Right renal cortex interstitium (tissue), 3 donors: Measurements from ENCODE around the gene FKBP5. TPM values are rescaled to one million over a fixed set of nuclear protein-coding genes. Genes with fewer than 3 reads are reported as not detected.
"Not testable (repeated sequence)": the region's sequence is repeated elsewhere in the genome, so short reads cannot be mapped to it uniquely, and the experiment has no call there.

Experiments
- DNase-seq, 3 donors: peaks; one replicate each; pipeline ENCODE4 v3.0.0-alpha.2; 2013; ENCODE audit warnings: low read depth in 3 of 3, low spot score in 2 of 3
- polyA plus RNA-seq, 3 donors: library from polyadenylated mRNA; unstranded; fragments of 120-200 nt; gene quantifications; one replicate each; pipeline ENCODE4 v1.2.1, GENCODE V29; 2013; ENCODE audit not compliant: insufficient read length in 3 of 3

The FKBP5 gene
- polyA plus RNA-seq, result 10 to 100 TPM; 24.9 to 29.0 (median 27.7) TPM

- peak in 2 of 3 donors; percentile 67 to 72 for DNase-seq
Observed at GRCh38 chr6:35688605-35689322, at the start of gene FKBP5. FKBP5 (minus strand) TSS chr6:35688915; CDS start chr6:35642824, 46,091 bp downstream.

DNA sequence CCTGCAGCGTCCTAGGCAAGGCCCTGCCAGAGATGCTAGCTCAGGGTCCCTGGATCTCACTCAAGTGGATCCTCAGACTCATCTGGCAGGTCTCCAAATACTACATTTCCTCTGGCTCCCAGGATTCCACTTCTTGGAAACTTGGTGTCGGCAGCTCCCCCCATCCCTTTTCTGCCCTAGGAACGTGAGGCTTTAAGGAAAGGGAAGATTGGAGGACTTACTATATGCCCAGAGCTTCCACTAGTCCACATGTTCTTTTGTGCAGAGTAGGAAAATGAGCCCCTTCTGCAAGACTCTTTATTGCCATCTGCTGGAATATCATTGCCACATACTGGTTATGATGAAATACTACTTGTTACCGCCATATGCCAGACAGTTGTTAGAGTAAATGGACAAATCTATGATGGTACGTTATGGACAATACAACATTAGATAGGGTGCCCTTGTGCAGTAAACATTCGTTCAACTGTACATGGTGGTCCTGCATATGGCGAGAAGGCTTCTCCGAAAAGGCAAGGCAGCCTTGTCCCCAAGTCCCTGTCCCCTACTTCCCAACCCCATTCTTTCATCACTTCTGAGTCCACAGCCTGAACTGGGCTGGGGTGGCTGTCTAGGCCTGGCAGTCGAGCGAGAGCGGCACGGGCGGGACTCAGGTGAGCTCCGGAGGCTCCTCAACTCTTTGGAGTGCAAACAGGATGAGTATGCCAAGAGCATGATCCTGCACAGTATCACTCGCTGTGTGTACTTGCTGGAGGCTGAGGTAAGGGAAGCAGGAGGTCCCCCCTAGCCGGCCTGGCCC is 48.9 kb upstream of the FKBP5 start:
- no peak for DNase-seq

DNA sequence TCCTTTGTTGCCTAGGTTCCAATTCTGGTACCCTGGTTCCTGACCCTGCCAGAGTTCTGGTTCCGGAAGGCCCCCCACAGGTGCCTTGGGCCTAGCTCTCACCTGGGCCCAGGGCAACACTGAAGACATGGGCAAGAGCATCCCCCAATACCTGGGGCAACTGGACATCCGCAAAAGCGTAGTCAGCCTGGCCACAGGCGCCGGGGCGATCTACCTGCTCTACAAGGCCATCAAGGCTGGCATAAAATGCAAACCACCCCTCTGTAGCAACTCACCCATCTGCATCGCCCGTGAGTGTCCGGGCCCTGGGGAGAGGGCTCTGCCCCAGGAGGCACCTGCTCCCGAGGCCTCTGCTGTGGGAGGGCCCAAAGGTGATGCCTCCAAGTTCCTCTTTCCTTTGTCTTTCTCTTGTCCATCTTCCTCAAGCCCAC is 48.3 kb upstream of the FKBP5 start, which contains the start of gene ARMC12:
ARMC12 (plus strand) TSS at position 51 of the 431 bp plus-strand sequence; CDS start at position 128, 77 bp downstream.
- DNase-seq, result no peak

- no peak for DNase-seq
Observed at GRCh38 chr6:35736253-35736894, 47.7 kb upstream of the FKBP5 start.

GRCh38 chr6:35735452-35735851 is 46.7 kb upstream of the FKBP5 start:
- DNase-seq, result no peak

DNA sequence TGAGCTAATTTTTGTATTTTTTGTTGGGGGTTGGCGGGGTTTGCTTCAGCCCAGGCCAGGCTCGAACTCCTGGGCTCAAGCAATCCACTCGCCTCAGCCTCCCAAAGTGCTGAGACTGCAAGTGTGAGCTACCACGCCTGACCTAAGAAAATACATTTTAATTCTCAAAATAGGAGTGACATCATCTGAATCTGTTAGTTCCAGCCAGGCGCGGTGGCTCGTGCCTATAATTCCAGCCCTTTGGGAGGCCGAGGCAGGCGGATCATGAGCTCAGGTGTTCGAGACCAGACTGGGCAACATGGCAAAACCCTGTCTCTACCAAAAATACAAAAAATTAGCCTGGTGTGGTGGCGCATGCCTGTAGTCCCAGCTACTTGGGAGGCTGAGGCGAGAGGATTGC is 45.6 kb upstream of the FKBP5 start:
- not testable (repeated sequence) for DNase-seq

DNA sequence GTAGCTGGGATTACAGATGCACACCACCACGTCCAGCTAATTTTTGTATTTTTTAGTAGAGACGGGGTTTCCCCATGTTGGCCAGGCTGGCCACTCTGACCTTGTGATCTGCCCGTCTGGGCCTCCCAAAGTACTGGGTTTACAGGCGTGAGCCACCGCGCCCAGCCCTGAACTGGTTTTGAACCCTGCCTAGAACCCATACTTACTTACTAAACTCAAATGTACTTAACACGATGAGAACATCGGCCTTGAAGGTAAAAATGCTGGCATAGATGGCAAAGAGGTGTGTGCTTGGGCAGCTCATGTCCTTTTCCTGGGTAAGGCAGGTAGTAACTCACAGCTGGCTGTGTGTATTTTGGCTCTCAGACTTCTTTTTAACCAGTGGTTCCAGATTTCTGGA is 44.9 kb upstream of the FKBP5 start:
- DNase-seq, result no peak

DNA sequence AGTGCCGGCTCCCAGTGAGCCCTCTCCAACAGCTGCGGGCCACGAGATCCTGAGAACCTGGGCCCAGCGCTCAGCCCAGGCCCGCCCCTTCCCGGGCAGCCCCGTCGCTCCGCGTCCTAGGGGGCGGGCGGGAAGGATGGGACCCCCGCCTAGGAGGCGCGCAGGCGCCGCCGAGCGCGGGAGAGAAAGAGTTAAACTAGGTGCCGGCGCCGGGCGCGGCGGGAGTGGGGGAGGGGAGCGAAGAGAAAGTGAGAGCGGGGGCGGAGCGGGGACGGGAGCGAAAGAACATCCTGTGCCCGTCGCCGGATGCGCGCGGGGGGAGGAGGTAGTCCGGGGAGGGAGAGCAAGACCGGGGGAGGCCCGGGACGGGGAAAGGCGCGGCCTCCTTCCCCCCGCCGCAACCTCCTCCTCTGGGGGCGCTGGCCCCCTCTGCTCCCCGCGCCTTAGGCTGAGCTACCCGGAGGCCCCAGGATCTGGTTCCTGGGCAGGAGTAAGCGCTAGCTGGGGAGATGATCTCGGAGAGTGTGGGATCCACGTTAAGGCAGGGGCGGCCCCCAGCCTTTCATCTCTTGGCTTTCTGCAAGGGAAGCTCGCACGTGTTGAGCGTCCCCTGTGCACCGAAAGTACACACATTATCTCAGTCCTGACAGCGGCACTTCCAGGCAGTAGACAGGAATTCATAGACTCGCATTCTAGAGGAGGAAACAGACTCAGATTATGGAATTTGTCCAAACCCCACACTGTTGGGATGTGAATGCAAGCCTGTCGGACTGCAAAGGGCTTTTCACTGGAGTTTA is 43.2 kb upstream of the FKBP5 start:
- DNase-seq, result peak in 2 of 3 donors; percentile 54 to 72

GRCh38 chr6:35731414-35731735 is 42.7 kb upstream of the FKBP5 start:
- peak; percentile 71 to 86 (median 79) for DNase-seq

DNA sequence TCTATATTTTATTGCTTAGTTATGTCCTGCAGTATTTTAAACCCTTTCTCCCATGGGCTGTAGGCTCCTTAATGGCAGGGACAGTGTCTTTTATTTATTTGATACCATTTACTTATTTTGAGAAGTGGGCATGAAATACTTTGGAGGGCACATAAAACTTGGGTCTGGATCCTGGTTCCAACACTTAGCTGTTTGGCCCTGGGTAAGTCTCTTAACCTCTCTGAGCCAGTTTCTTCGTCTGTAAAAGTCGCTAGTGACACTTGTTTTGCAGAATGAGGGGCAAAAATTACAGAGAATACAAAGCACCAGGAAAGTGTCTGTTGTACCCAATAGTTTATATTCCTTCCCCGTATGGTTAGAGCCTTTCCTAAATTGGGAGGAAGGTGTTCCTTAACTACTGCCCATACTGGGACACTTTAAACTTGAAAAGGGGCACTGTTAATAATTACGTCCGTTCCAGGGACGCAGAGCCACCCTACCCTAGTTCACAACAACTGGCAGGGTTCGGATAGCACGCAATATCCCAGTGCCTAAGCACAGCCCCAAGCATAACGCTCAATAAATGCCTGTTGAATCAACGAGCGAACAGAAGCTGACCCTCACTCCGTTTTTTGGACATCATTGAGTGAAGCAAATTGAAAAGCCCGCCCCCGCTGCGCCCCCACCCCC is 42.2 kb upstream of the FKBP5 start:
- DNase-seq, result no peak

DNA sequence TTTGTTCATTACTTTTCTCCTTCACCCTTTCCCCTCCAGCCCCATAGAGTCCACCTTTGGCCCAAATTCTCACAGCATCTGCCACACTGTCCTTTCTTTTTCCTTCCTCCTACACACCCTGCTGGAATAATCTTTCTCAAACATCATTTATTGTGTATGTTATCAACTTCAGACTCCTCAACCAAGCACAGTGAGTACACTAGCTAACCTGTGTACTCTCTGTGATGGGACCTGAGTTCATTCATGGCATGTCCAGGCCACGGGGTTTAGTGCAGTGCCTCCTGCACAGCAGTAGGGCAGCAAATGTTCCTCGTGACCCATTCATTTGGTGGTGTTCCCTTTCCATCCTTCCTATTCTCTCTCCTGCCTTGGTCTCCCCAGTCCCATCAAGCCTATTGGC is 41.0 kb upstream of the FKBP5 start:
- no peak for DNase-seq

DNA sequence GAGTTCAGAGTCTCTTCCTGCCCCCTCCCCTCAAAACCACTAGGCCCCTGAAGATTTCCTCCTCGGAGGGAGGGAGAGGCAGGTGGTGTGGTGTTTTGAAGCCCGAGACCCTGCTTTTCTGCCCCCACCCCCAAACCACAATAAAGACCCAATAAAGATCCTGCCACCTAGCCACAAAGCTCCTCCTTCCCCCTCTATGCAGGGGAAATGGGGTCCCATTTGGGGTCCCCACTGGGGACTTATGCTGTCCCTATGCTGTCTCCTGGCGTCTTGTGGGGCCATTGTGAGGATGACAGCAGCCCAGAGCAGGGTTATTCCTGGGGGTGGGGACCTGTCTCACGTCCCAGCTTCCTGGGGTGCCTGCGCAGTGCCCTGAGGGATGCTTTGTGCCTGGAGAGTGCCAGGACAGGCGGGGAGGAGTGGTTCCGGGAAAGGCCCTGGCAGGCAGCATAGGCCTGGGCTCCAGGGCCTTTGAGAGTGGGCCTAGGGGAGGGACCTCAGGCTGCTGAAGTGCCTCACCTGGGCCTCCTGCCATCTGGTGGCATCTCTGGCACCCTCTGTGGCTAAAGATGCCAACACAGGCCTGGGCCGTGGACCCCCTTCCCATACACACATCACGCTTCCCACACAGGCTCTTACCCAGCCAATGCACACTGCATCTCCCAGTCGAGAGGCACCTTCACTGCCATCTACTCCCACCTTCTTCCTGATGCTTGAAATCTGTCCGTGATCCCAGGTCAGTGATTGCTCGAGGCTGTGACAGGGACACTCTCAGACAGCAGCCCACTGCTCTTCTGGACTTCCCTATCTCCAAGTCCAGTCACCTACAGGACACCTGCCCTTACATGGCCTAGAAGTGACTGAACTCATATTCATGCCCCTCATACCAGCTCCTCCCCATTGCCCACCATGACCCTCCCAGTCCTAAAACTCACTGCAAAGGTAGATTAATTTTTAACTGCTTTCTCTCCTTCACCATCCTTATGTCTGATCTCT is 40.3 kb upstream of the FKBP5 start:
- DNase-seq, result no peak

- no peak for DNase-seq
Observed at GRCh38 chr6:35727935-35728682, 39.4 kb upstream of the FKBP5 start.

DNA sequence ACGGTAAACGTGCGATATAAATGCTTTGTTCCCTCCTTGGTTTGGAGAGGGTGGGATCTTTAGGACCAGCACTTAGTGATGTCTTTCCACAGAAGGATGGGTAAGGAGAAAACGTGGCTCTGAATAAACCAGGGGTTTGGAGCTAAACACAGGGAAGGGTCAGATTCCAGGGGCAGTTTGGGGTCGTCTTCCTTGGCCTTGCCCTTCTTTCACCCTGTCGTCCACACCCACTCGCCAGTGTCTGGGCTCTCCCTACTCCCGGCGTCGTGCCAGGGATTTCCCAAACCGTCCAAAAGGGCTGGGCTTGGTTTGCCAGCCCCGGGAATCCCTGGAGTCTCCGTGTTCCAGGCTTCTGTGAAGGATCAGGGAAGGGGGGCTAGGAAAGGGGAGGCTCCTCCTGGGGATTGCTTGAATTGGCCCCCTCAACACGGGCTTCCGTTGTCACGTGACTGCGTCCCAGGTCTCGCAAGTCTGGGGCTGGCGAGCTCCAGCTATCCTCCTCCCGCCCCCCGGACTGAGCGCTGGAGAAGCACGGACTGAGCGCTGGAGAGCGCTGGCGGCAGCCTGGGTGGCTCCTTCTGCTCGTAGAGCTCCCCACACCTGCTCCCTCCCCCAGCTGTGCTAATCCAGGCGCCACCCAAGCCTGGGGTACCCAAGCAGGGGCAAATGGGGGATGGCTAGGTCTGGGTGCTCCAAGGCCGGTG is 38.7 kb upstream of the FKBP5 start:
- DNase-seq, result peak in 1 of 3 donors; percentile 38

DNA sequence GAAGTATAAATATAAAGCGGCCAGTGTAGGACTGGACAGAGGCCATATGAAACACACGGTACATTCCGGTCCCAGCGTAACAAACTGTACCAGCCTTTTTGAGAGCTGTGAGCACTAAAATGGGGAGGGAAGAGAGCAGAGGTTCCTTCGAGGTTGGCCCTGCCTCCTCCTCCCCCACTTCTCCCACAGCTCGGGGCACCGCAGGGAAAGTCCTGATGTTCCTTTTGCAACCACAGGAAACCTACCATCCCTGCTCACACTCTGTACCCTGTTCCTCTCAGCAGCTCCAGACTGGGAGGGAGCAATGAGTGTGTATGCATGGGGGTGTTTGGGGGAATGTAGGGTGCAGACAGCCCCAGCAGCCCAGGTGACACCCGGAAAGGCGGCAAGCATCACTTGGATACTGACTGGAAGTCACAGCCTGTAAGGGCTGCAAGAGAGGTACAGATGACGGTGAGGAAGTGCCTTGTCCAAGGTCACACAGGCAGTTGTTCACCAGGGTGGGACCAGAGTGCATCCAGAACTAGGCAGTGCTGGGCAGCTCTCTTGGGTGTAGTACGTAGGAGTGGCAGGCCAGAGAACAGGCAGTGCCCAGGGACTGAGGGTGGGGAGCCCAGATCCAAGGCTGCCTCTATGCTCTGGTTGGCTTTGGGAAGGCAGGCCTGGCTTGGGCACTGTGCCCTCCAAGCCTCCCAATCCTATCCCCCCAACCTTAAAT is 37.2 kb upstream of the FKBP5 start:
- no peak for DNase-seq

- no peak for DNase-seq
Observed at GRCh38 chr6:35725081-35725708, 36.5 kb upstream of the FKBP5 start.
